HepG2 (cell line): ENCODE results near the gene DPP6. TPM values are rescaled to one million over a fixed set of nuclear protein-coding genes. Genes with fewer than 3 reads are reported as not detected.

Experiments used
- ATAC-seq: fragments of 200-7000 bp; cut with Tn5 transposase; 3 replicates; pipeline ENCODE4 v1.9.1; 2020; ENCODE audit warnings: mild to moderate bottlenecking, moderate library complexity
- BruUV-seq: library from RNA; stranded (reverse); fragments of 400-500 nt; replicated peaks from 2 replicates; lab custom pipeline; 2021; lab: Mats Ljungman, UMichigan
- CTCF ChIA-PET: fragments of 300-600 bp; formaldehyde crosslinking; extraction: SDS; loops from one replicate; lab custom pipeline; 2021; ENCODE audit warnings: low total read pairs, inconsistent platforms, low intra/inter-chr PET ratio; lab: Yijun Ruan, JAX
- POLR2A ChIA-PET: fragments of 350-600 bp; sonication (Branson Sonifier 250); formaldehyde crosslinking; loops from one replicate; lab custom pipeline; 2020; ENCODE audit warnings: antibody characterized with exemption, inconsistent platforms; lab: Yijun Ruan, JAX
- DNase-seq: peaks from one replicate; pipeline ENCODE4 v3.0.0-alpha.2; 2015; ENCODE audit warnings: low spot score
- FAIRE-seq: peaks from 3 replicates; lab custom pipeline; 2011; peaks lifted over from hg19 to GRCh38; lab: Jason Lieb, UNC
- H2AFZ ChIP-seq: one replicate; pipeline ENCODE4 v1.6.1; 2011; ENCODE audit warnings: low read length, inconsistent platforms
- H3K27ac ChIP-seq: fragments of 300-600 bp; 3 replicates; pipeline ENCODE4 v1.8.0; 2011; ENCODE audit warnings: mixed run types, mild to moderate bottlenecking, mixed read lengths, low read length, inconsistent platforms; ENCODE audit not compliant: insufficient read depth; ENCODE audit errors: extremely low read length
- H3K27me3 ChIP-seq, 2 experiments: fragments of 200-600 bp in 1 of 2; 2 replicates in 1 of 2; 3 replicates in 1 of 2; pipeline versions ENCODE4 v1.6.0 to v1.8.0; 2011; ENCODE audit warnings: low read length in 2 of 2, mild to moderate bottlenecking in 2 of 2, moderate library complexity in 2 of 2, inconsistent platforms in 1 of 2; ENCODE audit not compliant: insufficient read depth in 2 of 2, control insufficient read depth in 1 of 2
- H3K36me3 ChIP-seq, 2 experiments: fragments of 200-600 bp in 1 of 2; replicated peaks in 1 of 2; 2 replicates in 1 of 2; 3 replicates in 1 of 2; pipeline versions ENCODE4 v1.5.1 to v1.8.0; 2011; ENCODE audit warnings: low read length in 2 of 2, inconsistent platforms in 1 of 2; ENCODE audit not compliant: insufficient read depth in 2 of 2, control insufficient read depth in 1 of 2
- H3K4me1 ChIP-seq: 2 replicates; pipeline ENCODE4 v1.5.1; 2012; ENCODE audit warnings: low read length, inconsistent platforms; ENCODE audit not compliant: insufficient read depth
- H3K4me2 ChIP-seq: 2 replicates; pipeline ENCODE4 v1.6.0; 2011; ENCODE audit warnings: low read depth, low read length, inconsistent platforms
- H3K4me3 ChIP-seq, 3 experiments: fragments of 200-600 bp in 1 of 3; sonication (generic), shearing (Covaris generic) in 1 of 3; replicated peaks in 1 of 3; 2 replicates each; pipeline ENCODE4 v1.5.1; 2011 to 2016; ENCODE audit warnings: low read length in 3 of 3, inconsistent platforms in 2 of 3, low read depth in 2 of 3, mild to moderate bottlenecking in 2 of 3, control low read depth in 1 of 3, mixed read lengths in 1 of 3; ENCODE audit not compliant: insufficient read depth in 1 of 3
- H3K79me2 ChIP-seq: one replicate; pipeline ENCODE4 v1.6.1; 2011; ENCODE audit warnings: low read length, inconsistent platforms; ENCODE audit not compliant: insufficient read depth
- H3K9ac ChIP-seq: 2 replicates; pipeline ENCODE4 v1.6.0; 2011; ENCODE audit warnings: mild to moderate bottlenecking, low read depth, low read length, inconsistent platforms; ENCODE audit not compliant: insufficient read depth
- H3K9me3 ChIP-seq: 2 replicates; pipeline ENCODE4 v1.5.1; 2012; ENCODE audit warnings: mild to moderate bottlenecking, low read length
- H4K20me1 ChIP-seq: 2 replicates; pipeline ENCODE4 v1.6.0; 2011; ENCODE audit warnings: inconsistent platforms, mild to moderate bottlenecking, low read length, moderate library complexity; ENCODE audit not compliant: insufficient read depth
- BRCA1 ChIP-seq: sonication (generic); formaldehyde crosslinking; IDR thresholded peaks from 2 replicates; pipeline ENCODE4 v1.4.0; 2020; ENCODE audit warnings: missing genetic modification reagents
- NRL ChIP-seq: sonication (generic); formaldehyde crosslinking; IDR thresholded peaks from 2 replicates; pipeline ENCODE4 v1.5.0; 2020; ENCODE audit warnings: missing genetic modification reagents, mild to moderate bottlenecking, moderate library complexity, borderline replicate concordance
- RCOR2 ChIP-seq: IDR thresholded peaks from 2 replicates; pipeline ENCODE4 v1.6.1; 2016; ENCODE audit warnings: missing biosample characterization, missing genetic modification reagents
- SSRP1 ChIP-seq: IDR thresholded peaks from 2 replicates; pipeline ENCODE4 v1.6.1; 2016; ENCODE audit warnings: control low read depth
- ZNF264 ChIP-seq: sonication (generic); formaldehyde crosslinking; IDR thresholded peaks from 2 replicates; pipeline ENCODE4 v1.4.0; 2020; ENCODE audit warnings: missing genetic modification reagents
- ZNF543 ChIP-seq: sonication (generic); formaldehyde crosslinking; IDR thresholded peaks from 2 replicates; pipeline ENCODE4 v1.4.0; 2020; ENCODE audit warnings: mild to moderate bottlenecking, missing genetic modification reagents
- WGBS: methylation state at CpG from one replicate; pipeline ENCODE4 v1.1.6; 2017; ENCODE audit warnings: low lambda C conversion rate; 5-methylcytosine and 5-hydroxymethylcytosine counted together
- in situ Hi-C: cut with HindIII; loops from 2 replicates; pipeline ENCODE4 v1.10.0; 2017; ENCODE audit warnings: low pct_unique_long_range_greater_than_20kb; ENCODE audit not compliant: extremely low pct_ligation_motif_present
- intact Hi-C: fragments of 100-400 bp; cut with micrococcal nuclease; formaldehyde crosslinking; loops from one replicate; pipeline ENCODE4 v1.10.0; 2022; ENCODE audit not compliant: unreplicated experiment
- polyA plus RNA-seq, 8 experiments: library from polyadenylated mRNA; depleted of rRNA in 3 of 8; stranded (reverse) in 7 of 8; unstranded in 1 of 8; fragments of >200 nt; fragmentation: Illumina TruSeq in 4 of 8; extraction: Trizol in 4 of 8; gene quantifications; 2 replicates each; pipeline versions ENCODE4 v1.2.1 to v1.2.3, GENCODE V29; 2011 to 2016; ENCODE audit warnings: low read depth in 4 of 8, missing spikeins in 1 of 8, mixed read lengths in 1 of 8; ENCODE audit not compliant: insufficient read depth in 1 of 8
- total RNA-seq, 5 experiments: library from RNA; depleted of rRNA; stranded (reverse); fragments of >200 nt; fragmentation: Illumina TruSeq; extraction: Trizol; gene quantifications; 2 replicates each; pipeline ENCODE4 v1.2.3, GENCODE V29; 2016; ENCODE audit warnings: low read depth in 1 of 5
- TF ChIP-seq, protein P1 (sequence below): sonication (generic); formaldehyde crosslinking; IDR thresholded peaks from 2 replicates; pipeline ENCODE4 v1.4.0; 2020; ENCODE audit warnings: missing genetic modification reagents
- TF ChIP-seq, protein P2 (sequence below): sonication (generic); formaldehyde crosslinking; IDR thresholded peaks from 2 replicates; pipeline ENCODE4 v1.4.0; 2020; ENCODE audit warnings: mild to moderate bottlenecking, missing genetic modification reagents
- TF ChIP-seq, protein P3 (sequence below): sonication (generic); formaldehyde crosslinking; IDR thresholded peaks from 2 replicates; pipeline ENCODE4 v1.5.1; 2020; ENCODE audit warnings: mild to moderate bottlenecking, missing genetic modification reagents, borderline replicate concordance

The DPP6 gene
- total and polyA plus RNA-seq, 2 of the 13 experiments (the other 11 are each of a cell fraction or from before 2014, with no cell fraction given), result not detected

DNA sequence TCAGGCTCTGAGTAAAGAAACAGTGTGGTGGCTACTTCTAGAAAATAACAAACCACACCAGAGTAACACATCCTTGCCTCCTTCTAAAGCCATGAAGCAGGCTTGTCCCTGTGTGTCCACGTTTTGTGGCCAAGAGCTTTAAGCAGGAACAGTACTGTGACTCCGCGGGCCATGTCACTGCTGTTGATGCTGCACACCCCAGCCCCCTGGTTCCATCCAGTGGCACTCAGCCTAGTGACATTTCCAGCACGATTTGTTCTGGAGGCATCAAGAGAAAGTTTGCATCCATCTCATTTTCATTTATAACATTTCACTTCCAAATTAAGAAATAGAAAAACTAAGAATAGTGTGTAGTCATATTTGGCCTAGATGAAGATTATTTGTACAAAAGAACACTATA lies 739.4 kb downstream of the DPP6 start (continued):
- TF ChIP-seq, protein P1, sequence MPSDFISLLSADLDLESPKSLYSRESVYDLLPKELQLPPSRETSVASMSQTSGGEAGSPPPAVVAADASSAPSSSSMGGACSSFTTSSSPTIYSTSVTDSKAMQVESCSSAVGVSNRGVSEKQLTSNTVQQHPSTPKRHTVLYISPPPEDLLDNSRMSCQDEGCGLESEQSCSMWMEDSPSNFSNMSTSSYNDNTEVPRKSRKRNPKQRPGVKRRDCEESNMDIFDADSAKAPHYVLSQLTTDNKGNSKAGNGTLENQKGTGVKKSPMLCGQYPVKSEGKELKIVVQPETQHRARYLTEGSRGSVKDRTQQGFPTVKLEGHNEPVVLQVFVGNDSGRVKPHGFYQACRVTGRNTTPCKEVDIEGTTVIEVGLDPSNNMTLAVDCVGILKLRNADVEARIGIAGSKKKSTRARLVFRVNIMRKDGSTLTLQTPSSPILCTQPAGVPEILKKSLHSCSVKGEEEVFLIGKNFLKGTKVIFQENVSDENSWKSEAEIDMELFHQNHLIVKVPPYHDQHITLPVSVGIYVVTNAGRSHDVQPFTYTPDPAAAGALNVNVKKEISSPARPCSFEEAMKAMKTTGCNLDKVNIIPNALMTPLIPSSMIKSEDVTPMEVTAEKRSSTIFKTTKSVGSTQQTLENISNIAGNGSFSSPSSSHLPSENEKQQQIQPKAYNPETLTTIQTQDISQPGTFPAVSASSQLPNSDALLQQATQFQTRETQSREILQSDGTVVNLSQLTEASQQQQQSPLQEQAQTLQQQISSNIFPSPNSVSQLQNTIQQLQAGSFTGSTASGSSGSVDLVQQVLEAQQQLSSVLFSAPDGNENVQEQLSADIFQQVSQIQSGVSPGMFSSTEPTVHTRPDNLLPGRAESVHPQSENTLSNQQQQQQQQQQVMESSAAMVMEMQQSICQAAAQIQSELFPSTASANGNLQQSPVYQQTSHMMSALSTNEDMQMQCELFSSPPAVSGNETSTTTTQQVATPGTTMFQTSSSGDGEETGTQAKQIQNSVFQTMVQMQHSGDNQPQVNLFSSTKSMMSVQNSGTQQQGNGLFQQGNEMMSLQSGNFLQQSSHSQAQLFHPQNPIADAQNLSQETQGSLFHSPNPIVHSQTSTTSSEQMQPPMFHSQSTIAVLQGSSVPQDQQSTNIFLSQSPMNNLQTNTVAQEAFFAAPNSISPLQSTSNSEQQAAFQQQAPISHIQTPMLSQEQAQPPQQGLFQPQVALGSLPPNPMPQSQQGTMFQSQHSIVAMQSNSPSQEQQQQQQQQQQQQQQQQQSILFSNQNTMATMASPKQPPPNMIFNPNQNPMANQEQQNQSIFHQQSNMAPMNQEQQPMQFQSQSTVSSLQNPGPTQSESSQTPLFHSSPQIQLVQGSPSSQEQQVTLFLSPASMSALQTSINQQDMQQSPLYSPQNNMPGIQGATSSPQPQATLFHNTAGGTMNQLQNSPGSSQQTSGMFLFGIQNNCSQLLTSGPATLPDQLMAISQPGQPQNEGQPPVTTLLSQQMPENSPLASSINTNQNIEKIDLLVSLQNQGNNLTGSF (CRISPR knock-in tag), result no peak
- TF ChIP-seq, protein P2, sequence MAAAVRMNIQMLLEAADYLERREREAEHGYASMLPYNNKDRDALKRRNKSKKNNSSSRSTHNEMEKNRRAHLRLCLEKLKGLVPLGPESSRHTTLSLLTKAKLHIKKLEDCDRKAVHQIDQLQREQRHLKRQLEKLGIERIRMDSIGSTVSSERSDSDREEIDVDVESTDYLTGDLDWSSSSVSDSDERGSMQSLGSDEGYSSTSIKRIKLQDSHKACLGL (CRISPR knock-in tag), result no peak
- no peak for TF ChIP-seq ZNF264
- no peak for TF ChIP-seq BRCA1 (CRISPR knock-in tag)

DNA sequence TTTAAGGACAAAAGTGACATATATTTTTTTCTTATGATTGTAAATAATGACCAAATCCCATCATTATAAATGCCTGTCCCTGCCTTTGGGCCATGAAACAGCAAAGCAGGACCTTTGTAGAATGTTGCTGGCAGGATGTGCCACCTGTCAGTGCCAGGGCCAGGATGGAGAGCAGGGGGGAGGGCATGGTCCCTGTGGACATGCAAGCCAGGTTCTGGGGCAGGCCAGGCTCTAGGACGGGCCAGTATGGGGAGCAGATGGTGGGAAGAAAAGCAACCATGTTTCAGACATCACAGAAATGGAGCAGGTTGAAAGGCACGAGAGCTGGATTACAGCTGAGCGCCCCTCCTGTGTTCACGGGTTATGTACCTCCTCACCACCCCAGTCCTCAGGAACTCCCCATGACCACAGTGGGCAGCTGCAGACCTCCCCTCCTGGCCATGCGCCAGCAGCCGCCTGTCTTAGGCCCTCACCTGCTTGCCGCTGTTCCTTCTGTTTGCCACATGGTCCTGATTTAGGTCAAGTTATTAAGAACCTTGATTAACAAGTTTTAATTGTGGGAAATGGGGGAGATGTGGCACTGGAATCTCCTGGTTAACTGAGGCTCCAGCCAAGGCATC lies 740.3 kb downstream of the DPP6 start:
- FAIRE-seq, result no peak
- Histone ChIP-seq H3K4me2 (no peak overlapping the region), H3K4me3 (no peak overlapping the region), H3K9me3 (no peaks in the 10 kb centered on the region), H3K9ac (no peak overlapping the region), H3K27ac (no peak overlapping the region), H4K20me1 (no peaks in the 10 kb centered on the region), H3K79me2 (no peaks in the 10 kb centered on the region), H3K36me3 (no peaks in the 10 kb centered on the region), H3K4me1 (no peaks in the 10 kb centered on the region), H2AFZ (no peak overlapping the region), H3K27me3 (peaks cover 2 to 32% of the 10 kb centered on the region in 2 experiments; a peak in 3 of 5 replicates)
- WGBS, result 36% methylated on average over 7 of the region's 7 CpGs
- ATAC-seq, result no peak
- no TSS peak for BruUV-seq
- CTCF ChIA-PET, result no interaction called here
- in situ Hi-C loops, result no loop called here
- intact Hi-C loops, result no loop called here
- DNase-seq, result no peak
- POLR2A ChIA-PET, result no interaction called here
- TF ChIP-seq ZNF543 (CRISPR knock-in tag) (no peak), RCOR2 (CRISPR knock-in tag) (no peak), SSRP1 (no peak), NRL (CRISPR knock-in tag) (no peak)
- TF ChIP-seq, protein P3, sequence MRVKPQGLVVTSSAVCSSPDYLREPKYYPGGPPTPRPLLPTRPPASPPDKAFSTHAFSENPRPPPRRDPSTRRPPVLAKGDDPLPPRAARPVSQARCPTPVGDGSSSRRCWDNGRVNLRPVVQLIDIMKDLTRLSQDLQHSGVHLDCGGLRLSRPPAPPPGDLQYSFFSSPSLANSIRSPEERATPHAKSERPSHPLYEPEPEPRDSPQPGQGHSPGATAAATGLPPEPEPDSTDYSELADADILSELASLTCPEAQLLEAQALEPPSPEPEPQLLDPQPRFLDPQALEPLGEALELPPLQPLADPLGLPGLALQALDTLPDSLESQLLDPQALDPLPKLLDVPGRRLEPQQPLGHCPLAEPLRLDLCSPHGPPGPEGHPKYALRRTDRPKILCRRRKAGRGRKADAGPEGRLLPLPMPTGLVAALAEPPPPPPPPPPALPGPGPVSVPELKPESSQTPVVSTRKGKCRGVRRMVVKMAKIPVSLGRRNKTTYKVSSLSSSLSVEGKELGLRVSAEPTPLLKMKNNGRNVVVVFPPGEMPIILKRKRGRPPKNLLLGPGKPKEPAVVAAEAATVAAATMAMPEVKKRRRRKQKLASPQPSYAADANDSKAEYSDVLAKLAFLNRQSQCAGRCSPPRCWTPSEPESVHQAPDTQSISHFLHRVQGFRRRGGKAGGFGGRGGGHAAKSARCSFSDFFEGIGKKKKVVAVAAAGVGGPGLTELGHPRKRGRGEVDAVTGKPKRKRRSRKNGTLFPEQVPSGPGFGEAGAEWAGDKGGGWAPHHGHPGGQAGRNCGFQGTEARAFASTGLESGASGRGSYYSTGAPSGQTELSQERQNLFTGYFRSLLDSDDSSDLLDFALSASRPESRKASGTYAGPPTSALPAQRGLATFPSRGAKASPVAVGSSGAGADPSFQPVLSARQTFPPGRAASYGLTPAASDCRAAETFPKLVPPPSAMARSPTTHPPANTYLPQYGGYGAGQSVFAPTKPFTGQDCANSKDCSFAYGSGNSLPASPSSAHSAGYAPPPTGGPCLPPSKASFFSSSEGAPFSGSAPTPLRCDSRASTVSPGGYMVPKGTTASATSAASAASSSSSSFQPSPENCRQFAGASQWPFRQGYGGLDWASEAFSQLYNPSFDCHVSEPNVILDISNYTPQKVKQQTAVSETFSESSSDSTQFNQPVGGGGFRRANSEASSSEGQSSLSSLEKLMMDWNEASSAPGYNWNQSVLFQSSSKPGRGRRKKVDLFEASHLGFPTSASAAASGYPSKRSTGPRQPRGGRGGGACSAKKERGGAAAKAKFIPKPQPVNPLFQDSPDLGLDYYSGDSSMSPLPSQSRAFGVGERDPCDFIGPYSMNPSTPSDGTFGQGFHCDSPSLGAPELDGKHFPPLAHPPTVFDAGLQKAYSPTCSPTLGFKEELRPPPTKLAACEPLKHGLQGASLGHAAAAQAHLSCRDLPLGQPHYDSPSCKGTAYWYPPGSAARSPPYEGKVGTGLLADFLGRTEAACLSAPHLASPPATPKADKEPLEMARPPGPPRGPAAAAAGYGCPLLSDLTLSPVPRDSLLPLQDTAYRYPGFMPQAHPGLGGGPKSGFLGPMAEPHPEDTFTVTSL (CRISPR knock-in tag), result no peak
